ENCODE results near the gene USP14. TPM values are rescaled to one million over a fixed set of nuclear protein-coding genes. Genes with fewer than 3 reads are reported as not detected.

Gene USP14
- total and polyA plus RNA-seq, 10 donors = 13.0 to 43.9 (median 31.0) TPM

DNA sequence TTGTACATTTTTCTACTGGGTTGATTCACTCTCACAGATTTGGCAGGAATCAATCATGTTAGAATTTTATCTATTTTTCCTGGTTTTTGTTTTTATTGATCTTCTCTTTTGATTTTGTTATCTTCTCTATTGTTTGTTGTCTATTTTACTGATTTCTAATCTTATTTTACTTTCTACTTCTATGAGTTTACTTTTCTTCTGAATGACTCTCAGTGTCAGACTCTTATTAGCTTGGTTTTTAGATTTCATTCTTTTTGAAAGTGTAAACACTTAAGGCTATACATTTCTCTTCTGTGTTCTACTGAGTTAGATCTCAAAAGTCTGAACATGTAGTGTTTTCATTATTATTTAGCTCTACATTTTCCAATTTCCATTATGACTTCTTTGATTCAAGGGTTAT lies 62.4 kb downstream of the USP14 start:
- peaks cover 0 to 93% (median 66%) of the 10 kb centered on the region in 6 donors for H3K36me3 ChIP-seq
- no peaks in the 10 kb centered on the region for H3K9me3 ChIP-seq
- no peak overlapping the region for H3K4me3 ChIP-seq
- H3K27me3 ChIP-seq (replicated peaks in 1 of 7) = no peaks in the 10 kb centered on the region
- no peaks in the 10 kb centered on the region for H3K4me1 ChIP-seq
- intact Hi-C loops (cut with DNase I; ENCODE audit: low total_unique reads) = no loop called here
- H3K27ac ChIP-seq = no peak overlapping the region
- no peak for DNase-seq
- TF ChIP-seq POLR2AphosphoS5 (IDR thresholded peaks at IDR 0.05) (no peak), POLR2A (IDR thresholded peaks at IDR 0.05) (no peak), CTCF (IDR thresholded peaks at IDR 0.05 in 8 of 11, conservative IDR thresholded peaks at IDR 0.05 in 3 of 11) (no peak)

GRCh38 chr18:225745-226144 lies 67.4 kb downstream of the USP14 start:
- no peaks in the 10 kb centered on the region for H3K9me3 ChIP-seq
- intact Hi-C loops (cut with DNase I; ENCODE audit: low total_unique reads) = no loop called here
- no peak for DNase-seq
- no peak overlapping the region for H3K27ac ChIP-seq
- no peak overlapping the region for H3K4me3 ChIP-seq
- peaks cover 0 to 87% (median 39%) of the 10 kb centered on the region in 6 donors for H3K36me3 ChIP-seq
- H3K27me3 ChIP-seq (replicated peaks in 1 of 7) = no peaks in the 10 kb centered on the region
- 85 to 98% (median 95%) methylated on average over 4 of the region's 4 CpGs for WGBS, 5 donors
- TF ChIP-seq POLR2A (IDR thresholded peaks at IDR 0.05) (no peak), POLR2AphosphoS5 (IDR thresholded peaks at IDR 0.05) (no peak), CTCF (IDR thresholded peaks at IDR 0.05 in 8 of 11, conservative IDR thresholded peaks at IDR 0.05 in 3 of 11) (no peak)
- no peaks in the 10 kb centered on the region for H3K4me1 ChIP-seq

DNA sequence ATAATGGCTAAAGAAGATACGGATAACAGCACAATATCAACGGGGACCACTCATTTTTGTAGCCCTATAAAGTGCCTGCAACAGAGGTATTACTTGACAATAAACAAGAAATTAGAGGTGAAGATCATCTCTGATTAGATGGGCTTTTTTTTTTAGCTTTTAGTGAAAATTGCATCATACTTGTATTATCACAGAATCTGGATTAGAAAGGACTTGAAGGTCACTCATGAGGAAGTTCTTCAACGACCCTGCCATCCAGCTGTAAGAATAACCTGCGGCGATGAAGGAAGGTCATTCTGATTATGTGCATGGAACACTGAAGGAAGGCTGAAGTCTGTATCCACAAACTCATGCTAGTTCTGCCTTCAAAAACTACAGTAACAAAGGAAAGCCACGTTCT lies 69.0 kb downstream of the USP14 start:
- TF ChIP-seq POLR2AphosphoS5 (IDR thresholded peaks at IDR 0.05) (no peak), CTCF (IDR thresholded peaks at IDR 0.05 in 8 of 11, conservative IDR thresholded peaks at IDR 0.05 in 3 of 11) (no peak), POLR2A (IDR thresholded peaks at IDR 0.05) (no peak)
- Histone ChIP-seq H3K27ac (no peak overlapping the region), H3K9me3 (no peaks in the 10 kb centered on the region), H3K36me3 (peaks cover 0 to 80% (median 32%) of the 10 kb centered on the region in 6 donors), H3K4me1 (no peaks in the 10 kb centered on the region), H3K27me3 (replicated peaks in 1 of 7) (no peaks in the 10 kb centered on the region), H3K4me3 (no peak overlapping the region)
- DNase-seq = no peak
- 83 to 93% (median 90%) methylated on average over 6 of the region's 6 CpGs for WGBS, 5 donors
- intact Hi-C loops (cut with DNase I; ENCODE audit: low total_unique reads) = no loop called here

GRCh38 chr18:227902-228301 lies 69.5 kb downstream of the USP14 start:
- H3K4me3 ChIP-seq = no peak overlapping the region
- H3K9me3 ChIP-seq = no peaks in the 10 kb centered on the region
- intact Hi-C loops (cut with DNase I; ENCODE audit: low total_unique reads) = no loop called here
- H3K27me3 ChIP-seq (replicated peaks in 1 of 7) = no peaks in the 10 kb centered on the region
- TF ChIP-seq POLR2AphosphoS5 (IDR thresholded peaks at IDR 0.05) (no peak), POLR2A (IDR thresholded peaks at IDR 0.05) (no peak), CTCF (IDR thresholded peaks at IDR 0.05 in 8 of 11, conservative IDR thresholded peaks at IDR 0.05 in 3 of 11) (no peak)
- no peaks in the 10 kb centered on the region for H3K4me1 ChIP-seq
- peaks cover 0 to 74% (median 28%) of the 10 kb centered on the region in 6 donors for H3K36me3 ChIP-seq
- WGBS, 5 donors = 91 to 97% (median 94%) methylated on average over 4 of the region's 4 CpGs
- H3K27ac ChIP-seq = no peak overlapping the region
- DNase-seq = no peak

Data from spleen (tissue), 11 donors.